Inflammatory macrophage treated with lipopolysaccharide for 1 hour (primary cell): ENCODE data around the gene TRIM17.
"Not testable (repeated sequence)": the region's sequence is repeated elsewhere in the genome, so short reads cannot be mapped to it uniquely, and the experiment has no call there.

Source experiments
- DNase-seq, 2 donors: peaks; one replicate each; pipeline ENCODE4 v3.0.0-alpha.2; 2020 to 2022

Gene TRIM17

DNA sequence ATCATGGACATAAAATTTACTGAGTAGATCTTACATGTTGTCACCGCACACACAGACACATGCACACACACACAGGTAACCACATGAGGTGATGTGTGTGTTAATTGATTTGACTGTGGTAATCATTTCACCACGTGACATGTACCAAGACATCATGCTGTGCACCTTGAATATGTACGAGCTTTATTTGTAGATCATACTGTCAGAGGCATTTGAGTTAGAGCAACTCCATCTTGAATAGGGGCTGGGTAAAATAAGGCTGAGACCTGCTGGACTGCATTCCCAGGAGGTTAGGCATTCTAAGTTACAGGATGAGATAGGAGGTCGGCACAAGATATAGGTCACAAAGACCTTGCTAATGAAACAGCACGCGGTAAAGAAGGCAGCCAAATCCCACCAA is 31.7 kb upstream of the TRIM17 start:
- no peak for DNase-seq

DNA sequence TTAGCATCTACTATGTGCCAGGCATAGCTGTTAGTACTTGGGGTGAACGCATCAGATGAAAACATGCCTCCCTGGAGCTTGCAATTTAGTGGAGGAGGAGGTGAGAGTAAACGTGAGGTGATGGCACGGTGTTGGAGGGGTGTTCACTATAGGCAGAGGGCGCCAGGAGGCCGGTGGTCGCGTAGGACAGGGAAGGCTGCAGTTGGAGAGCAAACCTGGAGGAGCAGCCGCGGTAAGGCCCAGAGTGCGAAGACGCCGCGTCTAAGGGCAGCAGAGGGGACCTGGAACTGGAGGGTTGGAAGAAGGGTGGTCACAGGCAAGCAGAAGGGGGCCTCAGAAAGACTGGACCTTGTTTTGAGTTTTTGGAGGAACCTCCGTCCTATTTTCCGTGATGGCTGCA is 30.2 kb upstream of the TRIM17 start:
- no peak for DNase-seq

DNA sequence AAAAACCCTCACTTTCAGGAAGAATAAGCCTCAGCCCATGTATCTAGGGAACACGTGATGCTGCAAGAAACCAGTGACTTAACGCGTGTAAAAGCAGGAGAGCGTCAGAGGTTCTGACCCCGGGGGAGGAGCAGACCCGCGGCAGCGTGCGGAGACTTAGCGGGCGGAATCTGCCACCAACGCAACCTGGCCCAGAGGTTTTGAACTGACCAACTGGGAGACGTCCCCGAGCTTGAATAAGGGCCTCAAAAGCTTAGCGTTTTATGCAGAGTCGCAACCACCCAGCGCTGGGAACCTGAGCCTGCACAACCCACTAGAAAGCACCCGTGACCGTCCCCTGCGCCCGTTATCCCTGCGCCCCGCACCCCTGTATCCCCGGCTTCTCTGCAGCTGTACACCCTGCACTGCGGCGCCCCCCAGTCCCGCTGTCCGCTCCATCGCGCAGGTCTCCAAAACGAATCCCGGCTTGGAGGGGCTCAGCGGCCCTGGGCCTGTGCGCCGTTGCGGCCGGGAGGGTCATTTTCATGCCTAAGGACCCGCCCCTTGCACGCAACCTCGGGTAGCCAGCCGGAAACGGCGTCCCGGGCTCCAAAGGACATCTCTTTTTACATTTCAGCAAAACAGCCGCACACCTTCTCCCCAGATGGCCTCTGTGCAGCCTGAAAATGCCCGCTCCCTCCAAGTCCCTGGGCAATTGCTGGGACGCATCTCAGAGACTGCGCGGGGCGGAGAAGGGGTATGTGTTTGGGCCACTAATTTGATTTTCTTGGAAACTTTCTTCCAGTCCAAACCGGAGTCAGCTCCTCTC is 29.4 kb upstream of the TRIM17 start:
- peak; percentile 79 to 91 for DNase-seq

DNA sequence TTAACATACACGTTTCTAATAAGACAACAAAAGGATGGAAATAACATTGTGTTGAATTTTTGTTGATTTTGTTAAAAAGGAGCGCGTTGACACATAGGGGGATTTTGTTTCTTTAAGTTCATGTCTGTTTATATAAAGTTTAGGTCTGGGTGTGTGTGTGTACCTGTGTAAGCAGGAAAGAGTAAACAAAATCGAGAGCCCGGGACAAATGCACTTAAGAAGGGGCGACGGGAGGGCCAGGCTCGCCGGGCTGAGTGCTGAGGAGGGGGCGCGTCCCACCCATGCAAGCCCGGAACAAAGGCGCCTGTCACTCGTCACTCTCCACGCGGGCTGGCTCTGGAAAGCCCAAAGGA is 28.8 kb upstream of the TRIM17 start:
- DNase-seq: no peak

DNA sequence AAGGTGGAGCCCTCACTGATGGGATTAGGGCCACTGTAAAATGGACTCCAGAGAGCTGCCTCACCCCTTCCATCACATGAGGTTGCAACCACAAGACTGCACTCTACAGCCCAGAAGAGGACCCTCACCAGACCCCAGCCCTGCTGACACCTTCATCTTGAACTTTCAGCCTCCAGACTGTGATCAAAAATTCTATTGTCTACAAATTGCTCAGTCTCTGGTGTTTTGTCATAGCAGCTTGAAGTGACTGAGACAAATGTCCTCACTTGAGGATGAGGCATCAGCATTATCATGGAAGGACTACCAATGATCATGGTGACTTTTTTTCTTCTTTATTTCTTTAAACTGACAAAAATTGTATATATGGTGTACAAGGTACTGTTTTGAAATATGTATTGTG is 26.7 kb upstream of the TRIM17 start:
- no peak for DNase-seq

DNA sequence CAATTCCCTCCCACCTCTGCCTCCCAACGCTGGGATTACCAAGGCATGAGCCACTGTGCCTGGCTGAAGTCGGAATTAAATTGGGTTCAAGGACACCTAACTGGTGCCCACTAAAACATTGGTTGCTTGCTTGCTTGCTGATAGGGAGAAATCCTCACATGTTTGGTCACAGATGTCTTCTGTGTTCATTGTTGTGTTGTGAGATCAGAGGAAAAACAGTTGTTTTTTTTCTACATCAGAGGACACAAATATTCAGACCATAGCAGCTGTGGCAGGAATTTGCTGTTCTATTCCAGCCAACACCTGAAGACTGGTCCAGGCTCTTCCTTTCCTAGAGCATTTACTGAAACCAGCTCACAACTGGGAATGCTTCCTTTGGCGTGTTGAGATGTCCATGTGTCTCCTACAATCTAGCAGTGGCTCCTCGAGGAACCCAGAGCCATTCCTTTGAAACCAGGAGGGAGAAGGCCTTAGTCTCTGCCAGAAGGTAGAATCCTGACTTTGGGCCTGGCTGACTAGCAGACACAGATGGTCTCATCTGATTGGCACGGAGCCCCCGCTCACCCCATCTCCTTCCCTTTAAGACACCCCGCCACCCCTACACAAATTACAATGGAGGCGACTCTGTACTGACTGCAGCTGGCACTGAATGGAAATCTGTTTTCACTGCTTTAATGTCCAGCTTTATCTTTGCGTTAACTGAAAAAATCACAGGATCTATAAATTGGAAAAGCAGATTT is 24.3 kb upstream of the TRIM17 start:
- DNase-seq: no peak

DNA sequence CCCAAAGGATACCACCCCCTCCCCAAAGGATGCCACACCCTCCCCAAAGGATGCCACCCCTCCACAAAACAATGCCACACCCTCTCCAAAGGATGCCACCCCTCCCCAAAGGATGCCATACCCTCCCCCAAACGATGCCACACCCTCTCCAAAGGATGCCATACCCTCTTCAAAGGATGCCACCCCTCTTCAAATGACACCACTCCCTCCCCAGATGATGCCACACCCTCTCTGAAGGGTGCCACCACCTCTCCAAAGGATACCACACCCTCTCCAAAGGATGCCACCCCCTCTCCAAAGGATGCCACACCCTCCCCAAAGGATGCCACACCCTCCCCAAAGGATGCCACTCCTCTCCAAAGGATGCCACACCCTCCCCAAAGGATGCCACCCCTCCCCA is 21.6 kb upstream of the TRIM17 start:
- no peak for DNase-seq

DNA sequence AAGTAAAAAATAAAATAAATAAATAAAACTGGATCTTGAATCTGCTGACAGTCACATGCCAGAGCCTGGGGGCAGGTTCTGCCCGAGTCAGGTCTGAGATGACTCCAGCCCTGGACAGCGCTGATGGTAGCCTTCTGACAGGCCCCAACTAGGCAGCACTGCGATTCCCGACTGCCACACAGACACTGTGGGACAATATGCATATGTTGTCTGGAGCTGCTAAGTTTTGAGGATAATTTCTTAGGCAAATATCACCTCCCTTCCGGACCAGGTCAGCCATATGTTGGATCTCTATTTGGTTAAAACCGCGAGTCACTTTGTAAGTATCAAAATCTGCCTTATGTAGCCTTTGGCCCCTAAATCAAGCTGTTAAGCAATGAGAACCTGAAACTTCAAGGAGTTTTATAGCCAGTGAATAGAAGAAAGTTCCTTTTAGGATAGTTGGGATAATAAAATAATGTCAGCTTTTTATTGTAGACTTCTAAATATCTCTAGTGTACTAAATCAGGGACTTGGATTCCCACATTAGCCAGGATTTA is 20.8 kb upstream of the TRIM17 start:
- DNase-seq: no peak

DNA sequence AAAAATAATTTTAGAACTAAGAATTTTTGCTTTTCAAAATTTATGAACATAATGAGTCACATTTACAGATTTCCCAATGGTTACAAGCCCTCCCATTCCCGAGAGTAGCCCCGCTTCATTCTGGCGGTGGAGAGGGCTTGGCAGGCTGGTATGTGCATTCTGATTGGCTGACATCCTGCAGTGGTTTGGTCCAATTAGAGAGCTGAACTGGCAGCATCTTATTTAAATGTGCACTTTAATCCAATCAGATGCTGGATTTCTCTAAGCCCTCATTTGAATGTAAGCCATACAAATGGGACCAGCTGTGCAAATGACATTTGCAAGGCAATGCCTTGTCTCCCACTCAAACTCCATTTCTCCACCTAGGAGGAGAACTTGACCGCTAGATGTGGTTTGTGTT is 18.0 kb upstream of the TRIM17 start:
- no peak for DNase-seq

DNA sequence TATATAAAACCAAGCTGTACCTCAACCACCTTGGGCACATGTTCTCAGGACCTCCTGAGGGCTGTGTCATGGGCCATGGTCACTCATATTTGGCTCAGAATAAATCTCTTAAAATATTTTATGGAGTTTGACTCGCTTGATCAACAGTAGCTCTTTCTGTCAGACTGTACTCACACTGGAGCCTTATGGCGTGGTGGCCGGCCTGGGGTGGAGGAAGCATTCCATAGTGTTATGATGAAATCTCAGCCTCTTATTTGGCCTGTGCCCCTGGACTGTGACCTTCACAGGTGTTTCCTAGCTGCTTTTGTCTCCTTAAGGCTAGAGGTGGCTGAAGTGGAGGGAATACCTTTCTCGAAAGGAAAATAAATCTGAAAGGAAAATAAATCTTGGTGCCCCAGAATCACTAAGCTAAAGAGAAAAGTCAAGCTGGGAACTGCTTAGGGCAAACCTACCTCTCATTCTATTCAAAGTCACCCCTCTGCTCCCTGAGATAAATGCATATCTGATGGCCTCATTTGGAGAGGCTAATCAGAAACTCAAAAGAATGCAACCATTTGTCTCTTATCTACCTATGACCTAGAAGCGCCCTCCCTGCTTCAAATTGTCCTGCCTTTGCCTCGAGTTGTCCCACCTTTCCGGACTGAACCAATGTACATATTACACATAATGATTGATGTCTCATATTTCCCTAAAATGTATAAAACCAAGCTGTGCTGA is 16.8 kb upstream of the TRIM17 start:
- DNase-seq: not testable (repeated sequence)

DNA sequence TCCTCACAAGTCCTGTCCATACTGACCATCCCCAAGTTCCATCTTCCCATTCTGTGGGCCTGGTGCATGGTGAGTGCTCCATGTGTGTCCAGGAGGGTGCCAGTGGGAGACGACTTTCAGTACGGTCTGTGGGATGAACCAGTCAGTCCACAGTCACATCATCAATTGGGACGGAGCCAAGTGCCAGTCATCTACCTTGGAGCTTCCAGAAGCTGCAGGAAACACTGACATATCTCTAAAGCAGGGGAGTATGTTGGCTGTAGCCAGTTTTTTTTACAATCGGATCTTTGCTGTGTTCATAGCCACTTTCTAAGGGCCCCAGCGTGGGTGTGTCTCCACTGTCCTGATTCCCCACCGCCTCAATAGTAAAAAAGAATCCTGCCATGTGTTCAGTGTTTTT is 13.6 kb upstream of the TRIM17 start:
- DNase-seq: no peak

DNA sequence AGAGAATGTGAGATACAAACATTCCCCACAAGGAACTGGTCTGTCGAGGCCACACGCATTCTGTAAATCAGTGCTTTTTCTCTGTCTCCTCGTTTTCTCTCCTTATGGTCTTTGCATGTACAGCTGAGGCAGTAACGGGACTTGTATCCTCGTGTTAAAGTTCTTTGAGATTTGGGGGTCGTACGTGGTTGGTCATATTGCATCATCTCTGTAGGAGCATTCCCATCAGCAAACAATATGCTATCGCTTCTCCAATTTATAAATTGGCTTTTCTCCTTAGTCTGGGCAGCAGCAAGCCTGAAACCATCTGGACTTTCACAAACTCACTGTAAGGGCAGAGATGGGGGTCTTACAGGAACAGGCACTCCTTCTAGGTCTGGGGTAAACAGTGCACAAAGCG is 13.0 kb upstream of the TRIM17 start:
- no peak for DNase-seq

DNA sequence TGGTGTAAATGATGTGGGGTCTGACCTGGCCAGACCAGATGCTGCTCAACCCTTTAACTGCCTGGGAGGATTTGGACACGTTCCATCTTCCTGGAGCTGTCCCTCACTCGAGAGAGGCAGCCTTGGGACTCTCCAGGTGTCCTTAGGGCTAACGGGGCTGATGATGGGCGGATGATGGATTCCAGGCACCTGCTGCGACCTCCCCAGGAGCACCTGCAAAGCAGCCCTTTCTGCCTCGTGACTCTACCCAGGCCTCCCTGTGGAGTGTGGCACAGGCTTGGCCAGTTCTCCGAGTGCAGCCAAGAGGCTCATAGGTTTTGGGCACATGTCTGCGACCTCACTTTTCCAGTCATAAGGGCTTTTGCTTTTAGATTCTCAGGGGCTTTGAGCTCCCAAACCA is 12.3 kb upstream of the TRIM17 start:
- no peak for DNase-seq

DNA sequence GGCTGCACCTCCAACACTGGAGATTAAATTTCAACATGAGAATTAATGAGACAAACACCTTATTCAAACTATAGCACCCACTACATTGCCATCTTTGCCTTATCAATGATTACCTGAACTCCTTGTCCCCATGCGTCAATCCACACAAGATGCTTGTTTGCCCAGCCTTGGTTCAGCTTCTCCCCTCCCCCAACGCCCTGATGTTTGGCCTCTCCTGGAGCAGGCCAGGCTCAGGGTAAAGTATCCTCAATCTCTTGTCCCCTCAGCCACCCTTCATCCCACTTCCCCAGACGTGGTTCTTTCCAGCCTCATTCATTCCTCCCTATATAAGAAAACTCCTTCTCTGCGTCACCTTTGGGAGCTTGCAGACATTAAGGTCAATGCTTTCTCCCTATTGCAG is 11.8 kb upstream of the TRIM17 start:
- no peak for DNase-seq

DNA sequence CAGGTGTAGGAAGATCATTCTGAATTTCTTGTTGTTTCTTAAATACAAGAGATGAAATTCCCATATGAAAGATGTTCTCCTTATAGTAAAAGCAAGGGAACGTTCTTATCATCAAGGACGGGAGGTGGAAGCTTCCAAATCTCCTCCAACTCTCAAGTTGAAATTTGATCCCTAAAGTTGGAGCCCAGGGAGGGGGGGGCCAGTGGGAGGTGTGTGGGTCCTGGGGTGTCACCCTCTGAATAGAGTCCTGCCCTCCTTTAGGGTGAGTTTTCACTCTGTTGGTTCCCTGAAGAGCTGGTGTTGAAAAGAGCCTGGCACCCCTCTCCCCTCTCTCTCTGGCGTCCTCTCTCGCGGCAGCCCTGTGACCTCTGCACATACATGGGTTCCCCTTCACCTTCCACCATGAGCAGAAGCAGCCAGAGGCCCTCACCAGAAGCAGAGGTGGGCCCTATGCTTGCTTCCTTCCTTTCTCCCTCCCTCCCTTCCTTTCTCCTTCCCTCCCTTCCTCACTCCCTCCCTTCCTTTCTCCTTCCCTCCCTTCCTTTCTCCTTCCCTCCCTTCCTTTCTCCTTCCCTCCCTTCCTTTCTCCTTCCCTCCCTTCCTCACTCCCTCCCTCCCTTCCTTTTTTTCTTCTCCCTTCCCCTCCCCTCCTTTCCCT is 10.0 kb upstream of the TRIM17 start:
- no peak for DNase-seq

DNA sequence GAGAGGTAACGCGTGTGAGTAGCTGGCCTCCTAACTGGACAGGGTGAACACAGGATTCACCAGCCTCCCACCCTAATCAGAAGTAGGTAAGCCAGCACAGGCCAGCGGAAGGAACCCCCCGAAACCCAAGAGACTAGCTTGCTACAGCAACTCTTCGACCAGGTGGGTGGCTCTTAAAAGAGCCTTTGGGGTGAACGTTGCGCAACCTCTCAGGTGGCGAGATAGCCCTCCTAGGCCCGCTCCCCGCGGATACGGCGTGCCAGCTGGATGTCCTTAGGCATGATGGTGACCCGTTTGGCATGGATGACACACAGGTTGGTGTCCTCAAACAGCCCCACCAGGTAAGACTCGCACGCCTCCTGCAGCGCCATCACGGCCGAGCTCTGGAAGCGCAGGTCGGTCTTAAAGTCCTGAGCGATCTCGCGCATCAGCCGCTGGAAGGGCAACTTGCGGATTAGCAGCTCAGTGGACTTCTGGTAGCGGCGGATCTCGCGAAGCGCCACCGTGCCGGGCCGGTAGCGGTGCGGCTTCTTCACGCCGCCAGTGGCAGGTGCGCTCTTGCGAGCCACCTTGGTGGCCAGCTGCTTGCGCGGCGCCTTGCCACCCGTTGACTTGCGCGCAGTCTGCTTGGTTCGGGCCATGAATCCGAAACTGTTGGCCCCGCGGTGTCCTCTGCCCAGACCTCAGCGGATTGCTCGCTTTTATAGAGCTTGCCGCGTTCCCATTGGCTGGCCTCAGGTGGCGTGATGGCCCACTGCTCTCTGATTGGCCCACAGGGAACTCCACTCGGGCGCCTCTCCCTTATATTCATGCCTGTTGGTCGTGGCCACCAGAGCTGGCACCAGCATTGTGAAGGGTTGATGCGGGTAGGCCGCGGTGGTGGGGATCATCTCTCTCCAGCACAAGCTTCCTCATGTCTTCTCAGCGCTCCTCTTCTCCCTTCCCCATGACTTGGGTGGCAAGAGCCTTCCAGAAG is 8.3 kb upstream of the TRIM17 start:
- DNase-seq: no peak

DNA sequence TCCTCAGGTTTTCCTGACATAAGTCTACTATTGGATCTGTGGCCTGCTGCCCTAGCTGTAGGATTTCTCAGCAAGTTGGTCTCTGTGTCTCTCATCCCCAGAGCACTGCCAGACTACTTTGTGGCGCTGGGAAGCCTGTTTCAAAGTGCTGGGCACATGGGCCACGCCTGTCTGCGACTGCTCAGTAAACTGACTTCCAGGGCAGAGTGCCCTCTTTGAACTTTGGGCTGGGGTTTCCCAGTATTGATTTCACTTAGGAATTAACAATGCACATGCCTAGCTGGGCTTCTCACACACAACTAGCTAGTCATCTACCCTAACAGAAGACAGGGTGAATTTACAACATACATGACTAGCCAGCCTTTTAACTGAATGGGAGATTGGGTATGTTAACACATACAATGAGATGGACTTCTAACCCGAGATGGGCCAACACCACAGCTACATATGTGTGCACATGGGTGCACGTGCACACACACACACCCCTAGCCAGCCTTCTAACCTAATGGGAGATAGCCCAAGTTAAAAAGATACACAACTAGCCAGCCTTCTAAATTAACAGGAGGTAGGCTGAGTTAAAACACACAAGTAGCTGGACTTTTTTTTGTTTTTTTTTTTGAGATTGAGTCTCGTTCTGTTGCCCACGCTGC is 6.9 kb upstream of the TRIM17 start:
- no peak for DNase-seq

DNA sequence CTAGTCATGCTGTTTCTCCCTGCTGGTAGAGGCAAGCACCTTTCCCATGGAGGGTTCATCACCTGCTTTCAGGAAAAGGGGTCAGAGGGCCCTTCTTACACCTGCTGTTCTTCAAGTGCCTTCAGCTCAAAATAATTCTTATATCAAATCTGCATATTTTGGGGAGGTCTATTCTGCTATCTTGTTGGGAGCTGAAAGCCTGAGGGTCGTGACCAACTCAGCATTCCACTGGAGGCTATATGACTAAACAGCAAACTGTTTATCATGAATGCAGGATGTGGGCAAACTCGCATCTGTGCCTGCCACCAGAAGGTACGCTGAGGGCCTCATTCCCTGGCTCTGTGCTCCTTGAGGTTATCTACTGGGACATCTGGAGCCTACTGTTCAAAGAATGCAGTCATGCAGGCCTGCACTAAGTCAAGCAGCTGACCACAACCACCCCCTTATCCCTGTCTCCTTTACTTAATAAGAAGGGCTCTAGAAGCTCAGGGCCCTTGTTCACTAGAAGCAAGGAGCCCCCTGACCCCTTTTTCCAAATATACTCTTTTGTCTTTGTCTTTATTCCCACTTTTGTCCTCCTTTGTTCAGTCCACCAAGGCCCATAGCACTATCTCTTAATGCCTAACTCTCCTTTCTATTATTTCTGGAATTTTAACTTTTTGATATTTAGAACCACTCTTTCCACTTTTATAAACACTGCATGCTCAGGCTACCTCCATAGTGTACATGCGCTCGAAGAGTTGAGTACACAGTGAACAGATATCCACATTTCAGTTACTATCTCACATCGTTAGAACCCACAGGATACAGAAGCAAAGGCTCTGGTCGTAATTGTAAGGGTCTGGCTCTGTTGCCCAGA is 4.5 kb upstream of the TRIM17 start:
- no peak for DNase-seq

DNA sequence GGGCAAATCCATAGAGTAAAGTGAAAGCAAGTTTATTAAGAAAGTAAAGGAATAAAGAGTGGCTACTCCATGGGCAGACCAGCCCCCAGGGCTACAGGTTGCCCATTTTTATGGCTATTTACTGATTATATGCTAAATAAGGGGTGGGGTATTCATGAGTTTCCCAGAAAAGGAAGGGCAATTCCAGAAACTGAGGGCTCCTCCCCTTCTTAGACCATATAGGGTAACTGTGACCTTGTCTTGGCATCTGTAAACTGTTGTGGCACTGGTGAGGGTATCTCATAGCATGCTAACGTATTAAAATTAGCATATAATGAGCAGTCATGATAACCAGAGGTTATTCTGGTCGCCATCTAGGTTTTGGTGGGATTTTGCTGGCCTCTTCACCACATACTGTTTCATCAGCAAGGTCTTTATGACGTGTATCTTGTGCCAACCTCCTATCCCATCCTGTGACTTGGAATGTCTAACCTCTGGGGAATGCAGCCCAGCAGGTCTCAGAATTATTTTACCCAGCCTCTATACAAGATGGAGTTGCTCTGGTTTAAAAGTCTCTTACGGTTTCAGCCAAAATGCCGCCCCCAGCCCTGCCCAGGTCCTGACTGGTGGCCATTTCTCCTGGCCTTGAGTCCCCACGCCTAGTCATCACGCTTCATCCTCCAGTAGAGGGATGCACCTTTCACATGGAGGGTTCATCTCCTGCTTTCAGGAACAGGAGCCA is 982 bp upstream of the TRIM17 start:
- DNase-seq: no peak

DNA sequence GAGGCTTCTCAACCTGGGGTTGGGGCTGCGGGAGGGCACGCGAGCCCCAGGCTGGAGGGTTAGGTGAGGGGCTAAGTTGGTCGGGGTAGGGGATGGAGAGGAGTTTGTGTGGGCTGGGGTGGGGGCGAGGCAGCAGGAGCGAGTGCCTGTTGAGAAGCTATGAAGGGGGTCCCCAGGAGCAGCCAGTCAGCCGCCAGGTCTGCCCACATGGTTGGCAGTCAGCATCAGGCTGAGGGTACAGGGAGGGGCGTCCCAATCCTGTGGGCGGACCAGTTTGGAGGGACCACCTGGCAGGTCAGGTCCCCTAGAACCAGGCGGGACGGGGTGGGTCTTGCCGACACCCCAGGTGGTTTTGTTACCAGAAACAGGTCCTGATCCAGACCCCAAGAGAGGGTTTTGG is 400 bp upstream of the TRIM17 start:
- DNase-seq: no peak
